Measurements from ENCODE around the gene CCDC8. TPM values are rescaled to one million over a fixed set of nuclear protein-coding genes. Genes with fewer than 3 reads are reported as not detected.

CCDC8 gene
- total and polyA plus RNA-seq, 2 donors, result 20.4 to 42.6 TPM

- Histone ChIP-seq H3K27ac (ENCODE audit: low read depth) (no peak overlapping the region), H3K36me3 (ENCODE audit: insufficient read depth) (peaks cover 7% of the 10 kb centered on the region), H3K4me3 (ENCODE audit: low read depth, low read length) (no peak overlapping the region), H3K4me1 (ENCODE audit: insufficient read depth) (no peaks in the 10 kb centered on the region)
- WGBS, result 91% methylated on average over 25 of the region's 25 CpGs
- DNase-seq (ENCODE audit: extremely low spot score), result no peak
Observed at GRCh38 chr19:46388311-46389095, 24.9 kb downstream of the CCDC8 start.

- DNase-seq (ENCODE audit: extremely low spot score), result no peak
- WGBS, result 95% methylated on average over 10 of the region's 10 CpGs
- H3K4me1 ChIP-seq (ENCODE audit: insufficient read depth), result no peaks in the 10 kb centered on the region
- peaks cover 7% of the 10 kb centered on the region for H3K36me3 ChIP-seq (ENCODE audit: insufficient read depth)
- H3K27ac ChIP-seq (ENCODE audit: low read depth), result no peak overlapping the region
- H3K4me3 ChIP-seq (ENCODE audit: low read depth, low read length), result no peak overlapping the region
Observed at GRCh38 chr19:46387713-46388130, 25.6 kb downstream of the CCDC8 start.

DNA sequence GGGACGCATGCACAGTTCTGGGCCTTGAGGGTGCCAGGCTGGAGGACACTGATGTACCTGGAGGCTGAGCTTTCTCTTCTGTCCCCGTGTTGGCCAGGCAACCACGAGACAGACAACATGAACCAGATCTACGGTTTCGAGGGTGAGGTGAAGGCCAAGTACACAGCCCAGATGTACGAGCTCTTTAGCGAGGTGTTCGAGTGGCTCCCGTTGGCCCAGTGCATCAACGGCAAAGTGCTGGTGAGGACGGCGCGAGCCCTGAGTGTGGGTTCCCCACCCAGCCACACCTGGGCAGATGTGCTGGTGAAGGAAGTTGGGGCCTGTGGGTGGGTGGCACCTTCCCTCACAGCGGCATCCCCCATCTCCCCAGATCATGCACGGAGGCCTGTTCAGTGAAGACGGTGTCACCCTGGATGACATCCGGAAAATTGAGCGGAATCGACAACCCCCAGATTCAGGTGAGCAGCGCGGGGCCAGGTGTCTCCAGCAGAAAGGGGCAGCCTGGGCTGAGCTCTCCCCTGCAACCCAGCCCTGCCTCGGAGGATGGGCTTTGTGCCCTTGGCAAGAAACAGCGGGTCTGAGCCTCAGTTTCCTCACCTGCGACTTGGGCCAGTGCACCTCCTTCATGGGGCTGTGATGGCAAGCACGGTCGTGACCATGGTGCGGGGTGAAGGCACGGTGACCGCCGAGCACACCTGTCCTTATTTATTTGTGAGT lies 26.2 kb downstream of the CCDC8 start:
- DNase-seq (ENCODE audit: extremely low spot score), result no peak

GRCh38 chr19:46386151-46386550 lies 27.2 kb downstream of the CCDC8 start:
- Histone ChIP-seq H3K4me3 (ENCODE audit: low read depth, low read length) (no peak overlapping the region), H3K27ac (ENCODE audit: low read depth) (no peak overlapping the region), H3K36me3 (ENCODE audit: insufficient read depth) (peaks cover 7% of the 10 kb centered on the region), H3K4me1 (ENCODE audit: insufficient read depth) (no peaks in the 10 kb centered on the region)
- 95% methylated on average over 10 of the region's 10 CpGs for WGBS
- no peak for DNase-seq (ENCODE audit: extremely low spot score)

More for the DNA sequence above, 26.2 kb downstream of the CCDC8 start:
- H3K4me3 ChIP-seq (ENCODE audit: low read depth, low read length), result no peak overlapping the region
- no peak overlapping the region for H3K27ac ChIP-seq (ENCODE audit: low read depth)
- WGBS, result 96% methylated on average over 30 of the region's 30 CpGs
- H3K36me3 ChIP-seq (ENCODE audit: insufficient read depth), result peaks cover 7% of the 10 kb centered on the region
- H3K4me1 ChIP-seq (ENCODE audit: insufficient read depth), result no peaks in the 10 kb centered on the region

DNA sequence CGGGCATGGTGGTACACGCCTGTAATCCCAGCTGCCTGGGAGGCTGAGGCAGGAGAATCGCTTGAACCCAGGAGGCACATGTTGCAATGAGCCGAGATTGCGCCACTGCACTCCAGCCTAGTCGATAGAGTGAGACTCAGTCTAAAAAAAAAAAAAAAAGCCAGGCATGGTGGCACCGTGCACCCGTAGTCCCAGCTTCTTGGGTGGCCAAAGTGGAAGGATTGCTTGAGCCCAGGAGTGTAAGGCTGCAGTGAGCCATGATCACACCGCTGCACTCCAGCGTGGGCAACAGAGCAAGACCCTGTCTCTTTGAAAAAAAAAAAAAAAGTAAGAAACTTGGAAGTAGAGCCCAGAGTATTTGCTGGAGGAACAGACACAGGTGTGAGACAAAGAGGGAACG lies 27.7 kb downstream of the CCDC8 start:
- Histone ChIP-seq H3K4me3 (ENCODE audit: low read depth, low read length) (no peak overlapping the region), H3K27ac (ENCODE audit: low read depth) (no peak overlapping the region), H3K4me1 (ENCODE audit: insufficient read depth) (no peaks in the 10 kb centered on the region), H3K36me3 (ENCODE audit: insufficient read depth) (peaks cover 7% of the 10 kb centered on the region)
- 86% methylated on average over 11 of the region's 11 CpGs for WGBS
- no peak for DNase-seq (ENCODE audit: extremely low spot score)

GRCh38 chr19:46384396-46384795 lies 29.0 kb downstream of the CCDC8 start:
- H3K4me3 ChIP-seq (ENCODE audit: low read depth, low read length), result no peak overlapping the region
- no peak overlapping the region for H3K27ac ChIP-seq (ENCODE audit: low read depth)
- peaks cover 7% of the 10 kb centered on the region for H3K36me3 ChIP-seq (ENCODE audit: insufficient read depth)
- no peak for DNase-seq (ENCODE audit: extremely low spot score)
- no peaks in the 10 kb centered on the region for H3K4me1 ChIP-seq (ENCODE audit: insufficient read depth)
- 68% methylated on average over 11 of the region's 11 CpGs for WGBS

GRCh38 chr19:46383846-46384245 lies 29.5 kb downstream of the CCDC8 start:
- no peak overlapping the region for H3K4me3 ChIP-seq (ENCODE audit: low read depth, low read length)
- peaks cover 6% of the 10 kb centered on the region for H3K36me3 ChIP-seq (ENCODE audit: insufficient read depth)
- no peak for DNase-seq (ENCODE audit: extremely low spot score)
- no peak overlapping the region for H3K27ac ChIP-seq (ENCODE audit: low read depth)
- no peaks in the 10 kb centered on the region for H3K4me1 ChIP-seq (ENCODE audit: insufficient read depth)
- WGBS, result 82% methylated on average over 7 of the region's 7 CpGs

DNA sequence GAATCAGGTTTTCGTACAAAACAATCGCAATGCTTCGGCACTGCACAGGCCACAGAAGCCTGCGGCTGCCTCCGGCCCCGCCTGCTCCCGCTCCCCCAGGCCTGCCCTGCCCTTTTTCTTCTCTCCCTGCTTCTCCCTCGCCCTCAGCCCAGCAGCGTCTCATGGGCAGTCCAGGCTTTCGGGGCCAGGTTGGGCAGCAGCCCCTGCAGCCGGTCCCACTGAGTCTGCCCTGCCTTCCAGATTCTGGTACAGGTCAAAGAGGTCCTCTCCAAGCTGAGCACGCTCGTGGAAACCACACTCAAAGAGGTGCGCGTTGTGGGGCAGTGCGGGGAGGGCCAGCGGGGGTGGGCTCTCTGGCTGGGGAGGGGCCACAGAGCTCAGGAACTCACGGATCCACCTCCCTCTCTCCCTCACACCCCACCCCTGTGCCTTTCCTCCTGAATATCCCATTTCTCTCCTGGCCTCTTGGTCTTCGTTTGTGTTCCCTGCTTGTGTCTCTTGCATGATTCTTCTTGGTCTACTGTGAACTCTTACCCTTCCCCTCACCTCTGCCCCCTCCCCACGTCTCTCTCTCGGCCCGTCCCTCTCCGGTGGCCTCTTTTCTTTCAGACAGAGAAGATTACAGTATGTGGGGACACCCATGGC lies 30.1 kb downstream of the CCDC8 start:
- no peaks in the 10 kb centered on the region for H3K4me1 ChIP-seq (ENCODE audit: insufficient read depth)

GRCh38 chr19:46381756-46382345 lies 31.5 kb downstream of the CCDC8 start:
- Histone ChIP-seq H3K36me3 (ENCODE audit: insufficient read depth) (no peaks in the 10 kb centered on the region), H3K27ac (ENCODE audit: low read depth) (no peak overlapping the region), H3K4me1 (ENCODE audit: insufficient read depth) (no peaks in the 10 kb centered on the region), H3K4me3 (ENCODE audit: low read depth, low read length) (no peak overlapping the region)
- WGBS, result 84% methylated on average over 15 of the region's 15 CpGs
- DNase-seq (ENCODE audit: extremely low spot score), result no peak

More for the DNA sequence above, 30.1 kb downstream of the CCDC8 start:
- H3K4me3 ChIP-seq (ENCODE audit: low read depth, low read length), result no peak overlapping the region
- WGBS, result 85% methylated on average over 22 of the region's 23 CpGs
- no peak overlapping the region for H3K27ac ChIP-seq (ENCODE audit: low read depth)
- peaks cover 3% of the 10 kb centered on the region for H3K36me3 ChIP-seq (ENCODE audit: insufficient read depth)
- no peak for DNase-seq (ENCODE audit: extremely low spot score)

DNA sequence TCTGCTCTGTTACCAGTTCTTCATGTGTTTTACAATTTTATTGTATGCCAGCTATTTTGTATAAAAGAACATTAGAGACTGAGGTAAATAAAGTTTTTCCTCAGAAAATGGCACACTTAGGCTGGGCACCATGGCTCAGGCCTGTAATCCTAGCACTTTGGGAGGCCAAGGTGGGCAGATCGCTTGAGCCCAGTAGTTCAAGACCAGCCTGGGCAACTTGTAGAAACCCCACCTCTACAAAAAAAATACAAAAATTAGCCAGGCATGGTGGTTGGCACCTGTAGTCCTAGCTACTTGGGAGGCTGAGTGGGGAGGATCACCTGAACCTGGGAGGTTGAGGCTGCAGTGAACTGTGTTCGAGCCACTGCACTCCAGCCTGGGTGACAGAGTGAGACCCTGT lies 32.0 kb downstream of the CCDC8 start:
- Histone ChIP-seq H3K27ac (ENCODE audit: low read depth) (no peak overlapping the region), H3K4me3 (ENCODE audit: low read depth, low read length) (no peak overlapping the region), H3K4me1 (ENCODE audit: insufficient read depth) (no peaks in the 10 kb centered on the region), H3K36me3 (ENCODE audit: insufficient read depth) (no peaks in the 10 kb centered on the region)
- DNase-seq (ENCODE audit: extremely low spot score), result no peak
- WGBS, result over 99% methylated on average over 2 of the region's 2 CpGs

GRCh38 chr19:46380690-46381089 lies 32.7 kb downstream of the CCDC8 start:
- no peaks in the 10 kb centered on the region for H3K36me3 ChIP-seq (ENCODE audit: insufficient read depth)
- H3K4me1 ChIP-seq (ENCODE audit: insufficient read depth), result no peaks in the 10 kb centered on the region
- WGBS, result 94% methylated on average over 2 of the region's 2 CpGs
- no peak overlapping the region for H3K4me3 ChIP-seq (ENCODE audit: low read depth, low read length)
- no peak for DNase-seq (ENCODE audit: extremely low spot score)
- H3K27ac ChIP-seq (ENCODE audit: low read depth), result no peak overlapping the region

DNA sequence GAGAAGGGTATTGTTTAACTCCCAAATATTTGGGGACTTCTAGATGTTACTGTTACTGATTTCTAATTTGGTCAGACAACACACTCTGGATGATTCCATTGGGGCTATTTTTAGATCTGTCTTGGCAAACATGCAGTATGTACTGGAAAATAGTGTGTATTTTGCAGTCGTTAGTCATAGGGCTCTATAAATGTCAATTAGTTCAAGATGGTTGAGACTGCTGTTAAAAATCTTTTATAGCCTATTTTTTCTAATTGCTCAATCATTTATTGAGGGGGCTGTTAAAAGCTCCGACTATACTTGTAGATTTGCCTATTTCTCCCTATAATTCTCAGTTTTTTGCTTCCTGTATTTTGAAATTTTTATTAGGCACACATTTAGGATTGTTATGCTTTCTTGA lies 35.1 kb downstream of the CCDC8 start:
- Histone ChIP-seq H3K27ac (ENCODE audit: low read depth) (no peak overlapping the region), H3K4me3 (ENCODE audit: low read depth, low read length) (no peak overlapping the region), H3K4me1 (ENCODE audit: insufficient read depth) (no peaks in the 10 kb centered on the region), H3K36me3 (ENCODE audit: insufficient read depth) (no peaks in the 10 kb centered on the region)
- no peak for DNase-seq (ENCODE audit: extremely low spot score)
- WGBS, result 17% methylated on average over 2 of the region's 2 CpGs

DNA sequence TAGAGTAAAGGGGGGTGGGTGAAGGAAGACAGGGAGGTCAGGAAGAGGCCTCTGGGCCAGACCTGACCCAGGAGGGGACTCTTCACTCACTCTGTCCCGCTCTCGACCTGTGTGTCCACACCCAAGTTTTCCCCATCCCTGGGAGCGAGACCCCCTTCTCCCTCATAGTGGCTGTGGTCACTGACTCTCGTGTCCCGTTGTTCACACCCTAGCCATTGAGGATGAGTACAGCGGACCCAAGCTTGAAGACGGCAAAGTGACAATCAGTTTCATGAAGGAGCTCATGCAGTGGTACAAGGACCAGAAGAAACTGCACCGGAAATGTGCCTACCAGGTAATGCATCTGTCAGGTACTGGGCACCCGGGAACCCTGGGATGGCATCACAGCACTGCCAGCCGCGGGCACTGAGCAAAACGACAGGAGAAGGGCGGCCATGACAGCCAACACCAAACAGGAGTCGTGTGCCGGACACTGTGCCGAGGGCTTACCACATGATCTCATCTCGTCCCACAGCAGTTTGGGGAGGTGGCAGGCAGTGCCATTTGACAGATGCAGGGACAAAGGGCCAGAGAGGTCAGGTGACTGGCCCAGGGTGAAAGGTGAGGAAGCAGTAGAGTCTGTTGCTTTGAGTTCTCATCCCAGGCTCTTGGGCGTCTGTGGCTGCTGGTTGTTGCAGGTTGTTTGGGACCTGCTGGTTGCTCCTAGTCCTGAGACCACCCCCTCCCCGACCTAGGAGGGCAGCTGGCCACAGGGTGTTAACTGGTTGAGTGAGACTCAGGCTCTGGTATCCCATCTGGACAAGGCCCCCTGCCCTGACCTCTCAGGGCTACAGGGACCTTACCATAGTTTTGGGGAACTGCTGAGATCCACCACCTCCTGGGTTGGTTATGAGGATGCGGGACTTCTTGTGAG lies 36.9 kb downstream of the CCDC8 start:
- no peak for DNase-seq (ENCODE audit: extremely low spot score)
- no peaks in the 10 kb centered on the region for H3K4me1 ChIP-seq (ENCODE audit: insufficient read depth)
- H3K27ac ChIP-seq (ENCODE audit: low read depth), result no peak overlapping the region
- H3K36me3 ChIP-seq (ENCODE audit: insufficient read depth), result no peaks in the 10 kb centered on the region
- H3K4me3 ChIP-seq (ENCODE audit: low read depth, low read length), result no peak overlapping the region
- WGBS, result 95% methylated on average over 20 of the region's 20 CpGs

Data from urinary bladder (tissue), 4 donors.